ENCODE results near the gene POLR3G.

POLR3G gene

GRCh38 chr5:90473396-90474234, 1.0 kb upstream of the POLR3G start:
- Histone ChIP-seq H3K36me3 (ENCODE audit: control insufficient read depth in 2 of 2, insufficient read depth in 1 of 2, low read length in 2 of 2) (no peaks in the 10 kb centered on the region), H3K4me1 (ENCODE audit: control insufficient read depth, insufficient read depth, low read length) (no peaks in the 10 kb centered on the region), H3K4me3 (ENCODE audit: low read depth, low read length) (peak overlapping the region; percentile 73), H3K9me3 (ENCODE audit: control insufficient read depth, insufficient read depth, low read depth, low read length) (no peaks in the 10 kb centered on the region), H3K27ac (ENCODE audit: extremely low read depth, low read depth, low read length) (peak overlapping the region; percentile 76)
- ChIA-PET POLR2A (interaction anchor here (1.1 to 1.8 kb wide), 9 partner anchors 10 to 85 kb away, joined by 3 to 15 read pairs (median 4); partner anchors contain the start of genes ADGRV1, CETN3 and LYSMD3), CTCF (interaction anchor here (0.9 to 1.8 kb wide), 2 partner anchors 34 to 56 kb away, joined by 3 to 9 read pairs; partner anchors contain the start of gene LYSMD3)
- TF ChIP-seq, protein P1, sequence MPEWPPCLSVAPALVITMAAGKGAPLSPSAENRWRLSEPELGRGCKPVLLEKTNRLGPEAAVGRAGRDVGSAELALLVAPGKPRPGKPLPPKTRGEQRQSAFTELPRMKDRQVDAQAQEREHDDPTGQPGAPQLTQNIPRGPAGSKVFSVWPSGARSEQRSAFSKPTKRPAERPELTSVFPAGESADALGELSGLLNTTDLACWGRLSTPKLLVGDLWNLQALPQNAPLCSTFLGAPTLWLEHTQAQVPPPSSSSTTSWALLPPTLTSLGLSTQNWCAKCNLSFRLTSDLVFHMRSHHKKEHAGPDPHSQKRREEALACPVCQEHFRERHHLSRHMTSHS (tag by site-specific recombination; IDR thresholded peaks at IDR 0.05): no peak
- TF ChIP-seq ZSCAN30 (tag by site-specific recombination; IDR thresholded peaks at IDR 0.05) (no peak), ZBTB11 (tag by site-specific recombination; conservative IDR thresholded peaks at IDR 0.05; ENCODE audit: low read depth) (no peak), ZNF610 (tag by site-specific recombination; IDR thresholded peaks at IDR 0.05; ENCODE audit: borderline replicate concordance) (0 out of 2 replicates have a peak, but pooled peaks have one; percentile 24), ZNF324 (tag by site-specific recombination; IDR thresholded peaks at IDR 0.05) (no peak), ZNF292 (tag by site-specific recombination; IDR thresholded peaks at IDR 0.05; ENCODE audit: borderline replicate concordance, low read depth) (no peak), ZNF530 (tag by site-specific recombination; IDR thresholded peaks at IDR 0.05; ENCODE audit: low read depth) (no peak), MZF1 (tag by site-specific recombination; IDR thresholded peaks at IDR 0.05; ENCODE audit: borderline replicate concordance) (no peak; the same call in 1 of the 2 replicates), ZBTB17 (tag by site-specific recombination; IDR thresholded peaks at IDR 0.05) (0 out of 2 replicates have a peak, but pooled peaks have one; percentile 4), ZNF623 (tag by site-specific recombination; IDR thresholded peaks at IDR 0.05) (0 out of 2 replicates have a peak, but pooled peaks have one; percentile 23), ZNF274 (IDR thresholded peaks at IDR 0.05; ENCODE audit: low read length) (no peak), ZNF274 (tag by site-specific recombination; IDR thresholded peaks at IDR 0.05; ENCODE audit: borderline replicate concordance) (no peak), ZNF645 (tag by site-specific recombination; IDR thresholded peaks at IDR 0.05) (no peak), ZNF561 (tag by site-specific recombination; IDR thresholded peaks at IDR 0.05; ENCODE audit: borderline replicate concordance) (no peak), SALL2 (tag by site-specific recombination; IDR thresholded peaks at IDR 0.05; ENCODE audit: borderline replicate concordance) (no peak), ZNF791 (tag by site-specific recombination; IDR thresholded peaks at IDR 0.05) (no peak), ZNF423 (tag by site-specific recombination; IDR thresholded peaks at IDR 0.05) (no peak), BCL11B (tag by site-specific recombination; IDR thresholded peaks at IDR 0.05; ENCODE audit: low read depth) (no peak), ZBTB8A (tag by site-specific recombination; IDR thresholded peaks at IDR 0.05) (no peak), GLIS1 (tag by site-specific recombination; IDR thresholded peaks at IDR 0.05) (no peak), ZNF558 (tag by site-specific recombination; IDR thresholded peaks at IDR 0.05) (0 out of 2 replicates have a peak, but pooled peaks have one; percentile 11), ZNF311 (tag by site-specific recombination; IDR thresholded peaks at IDR 0.05; ENCODE audit: borderline replicate concordance) (no peak), ZBTB48 (tag by site-specific recombination; IDR thresholded peaks at IDR 0.05) (peak; percentile 72), PATZ1 (tag by site-specific recombination; IDR thresholded peaks at IDR 0.05) (no peak), ZNF501 (tag by site-specific recombination; IDR thresholded peaks at IDR 0.05) (no peak; the same call in 1 of the 2 replicates), ZNF169 (tag by site-specific recombination; IDR thresholded peaks at IDR 0.05) (no peak)
- TF ChIP-seq, protein P2, sequence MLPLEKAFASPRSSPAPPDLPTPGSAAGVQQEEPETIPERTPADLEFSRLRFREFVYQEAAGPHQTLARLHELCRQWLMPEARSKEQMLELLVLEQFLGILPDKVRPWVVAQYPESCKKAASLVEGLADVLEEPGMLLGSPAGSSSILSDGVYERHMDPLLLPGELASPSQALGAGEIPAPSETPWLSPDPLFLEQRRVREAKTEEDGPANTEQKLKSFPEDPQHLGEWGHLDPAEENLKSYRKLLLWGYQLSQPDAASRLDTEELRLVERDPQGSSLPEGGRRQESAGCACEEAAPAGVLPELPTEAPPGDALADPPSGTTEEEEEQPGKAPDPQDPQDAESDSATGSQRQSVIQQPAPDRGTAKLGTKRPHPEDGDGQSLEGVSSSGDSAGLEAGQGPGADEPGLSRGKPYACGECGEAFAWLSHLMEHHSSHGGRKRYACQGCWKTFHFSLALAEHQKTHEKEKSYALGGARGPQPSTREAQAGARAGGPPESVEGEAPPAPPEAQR (tag by site-specific recombination; IDR thresholded peaks at IDR 0.05): no peak
